Activated CD8-positive, alpha-beta T cell treated with anti-CD3 and anti-CD28 coated beads, Interleukin-2, amount 10 ng/mL, durations not matched to agents 7 days and 5 days (primary cell): ENCODE results near the gene FCRL1. TPM values are rescaled to one million over a fixed set of nuclear protein-coding genes. Genes with fewer than 3 reads are reported as not detected.

Source experiments
- ATAC-seq: fragments of 150-1000 bp; cut with Tn5 transposase; one replicate; pipeline ENCODE4 v1.10.0; 2021; ENCODE audit warnings: moderate library complexity
- CTCF ChIA-PET: fragments of 350-600 bp; sonication (Branson Sonifier 250); formaldehyde crosslinking; loops from one replicate; lab custom pipeline; 2021; ENCODE audit warnings: antibody characterized with exemption; lab: Charles Lee
- POLR2A ChIA-PET: fragments of 350-600 bp; sonication (Branson Sonifier 250); formaldehyde crosslinking; loops from one replicate; lab custom pipeline; 2021; ENCODE audit warnings: antibody characterized with exemption; lab: Charles Lee
- DNase-seq: peaks from one replicate; pipeline ENCODE4 v3.0.0-alpha.2; 2020
- H3K27ac Mint-ChIP-seq: one replicate; pipeline ENCODE4 v1.8.0; 2021; ENCODE audit warnings: mild to moderate bottlenecking, mixed read lengths
- H3K27me3 Mint-ChIP-seq: one replicate; pipeline ENCODE4 v1.8.0; 2021; ENCODE audit warnings: low read depth, mixed read lengths
- H3K36me3 Mint-ChIP-seq: one replicate; pipeline ENCODE4 v1.8.0; 2021; ENCODE audit warnings: low read depth, mixed read lengths
- H3K4me1 Mint-ChIP-seq: one replicate; pipeline ENCODE4 v1.8.0; 2021; ENCODE audit warnings: low read depth, mixed read lengths
- H3K4me3 Mint-ChIP-seq: one replicate; pipeline ENCODE4 v1.8.0; 2021; ENCODE audit warnings: mild to moderate bottlenecking, mixed read lengths
- H3K9me3 Mint-ChIP-seq: one replicate; pipeline ENCODE4 v1.8.0; 2022; ENCODE audit warnings: mixed read lengths; ENCODE audit not compliant: insufficient read depth
- total RNA-seq, 2 experiments: library from RNA; stranded (reverse); gene quantifications; one replicate each; pipeline ENCODE4 v1.2.3, GENCODE V29; 2021

The FCRL1 gene
- total RNA-seq = not detected

GRCh38 chr1:157819896-157820295, at the start of gene FCRL1:
TSS of gene FCRL1 (minus strand) at chr1:157820120. CDS start at chr1:157820037, 83 bp downstream.
- ATAC-seq = no peak
- Mint-ChIP-seq H3K4me1 (no peaks in the 10 kb centered on the region), H3K9me3 (no peaks in the 10 kb centered on the region), H3K4me3 (no peak within 1 kb of the TSS), H3K36me3 (no peaks in the 10 kb centered on the region), H3K27me3 (peaks cover 10% of the 10 kb centered on the region), H3K27ac (no peak within 1 kb of the TSS)
- POLR2A ChIA-PET = no interaction called here
- no peak for DNase-seq
- CTCF ChIA-PET = no interaction called here

- ATAC-seq (no peak), DNase-seq (no peak)
- Mint-ChIP-seq H3K27ac (no peak overlapping the region), H3K36me3 (no peaks in the 10 kb centered on the region), H3K4me3 (no peak overlapping the region), H3K27me3 (peaks cover 10% of the 10 kb centered on the region), H3K9me3 (no peaks in the 10 kb centered on the region), H3K4me1 (no peaks in the 10 kb centered on the region)
- ChIA-PET POLR2A (no interaction called here), CTCF (no interaction called here)
These were observed 48.7 kb upstream of the FCRL1 start for GRCh38 chr1:157868654-157869053.

GRCh38 chr1:157862114-157863070, 42.5 kb upstream of the FCRL1 start:
- ATAC-seq = no peak
- CTCF ChIA-PET = no interaction called here
- H3K27ac Mint-ChIP-seq = no peak overlapping the region

DNA sequence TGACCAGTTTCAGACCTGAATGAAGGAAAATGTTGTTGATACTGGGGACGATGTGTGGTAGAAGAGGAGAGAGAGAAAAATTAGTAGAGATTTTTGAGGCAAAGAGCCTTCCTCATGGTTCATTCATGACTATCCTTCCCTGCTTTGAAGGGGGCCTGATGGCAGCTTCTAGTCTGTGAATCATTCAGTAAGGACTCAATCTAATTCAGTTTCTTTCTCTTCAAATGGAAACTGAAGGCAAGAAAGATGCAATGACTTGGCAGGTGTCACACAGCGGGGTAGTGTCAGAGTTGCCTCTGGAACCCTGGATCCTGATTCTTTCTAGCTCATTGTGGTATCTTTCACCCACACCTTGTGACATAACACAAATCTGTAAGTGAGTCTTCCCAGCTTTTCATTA, 36.6 kb upstream of the FCRL1 start:
- ChIA-PET CTCF (no interaction called here), POLR2A (no interaction called here)
- DNase-seq = no peak
- H3K36me3 Mint-ChIP-seq = no peaks in the 10 kb centered on the region
- no peak overlapping the region for H3K4me3 Mint-ChIP-seq
- ATAC-seq = no peak
- peaks cover 4% of the 10 kb centered on the region for H3K9me3 Mint-ChIP-seq
- H3K27ac Mint-ChIP-seq = no peak overlapping the region
- peaks cover 2% of the 10 kb centered on the region for H3K27me3 Mint-ChIP-seq
- no peaks in the 10 kb centered on the region for H3K4me1 Mint-ChIP-seq

More at GRCh38 chr1:157862114-157863070, 42.5 kb upstream of the FCRL1 start:
- Mint-ChIP-seq H3K9me3 (no peaks in the 10 kb centered on the region), H3K4me1 (no peaks in the 10 kb centered on the region), H3K36me3 (no peaks in the 10 kb centered on the region), H3K27me3 (peaks cover 8% of the 10 kb centered on the region), H3K4me3 (no peak overlapping the region)
- no peak for DNase-seq
- POLR2A ChIA-PET = no interaction called here

DNA sequence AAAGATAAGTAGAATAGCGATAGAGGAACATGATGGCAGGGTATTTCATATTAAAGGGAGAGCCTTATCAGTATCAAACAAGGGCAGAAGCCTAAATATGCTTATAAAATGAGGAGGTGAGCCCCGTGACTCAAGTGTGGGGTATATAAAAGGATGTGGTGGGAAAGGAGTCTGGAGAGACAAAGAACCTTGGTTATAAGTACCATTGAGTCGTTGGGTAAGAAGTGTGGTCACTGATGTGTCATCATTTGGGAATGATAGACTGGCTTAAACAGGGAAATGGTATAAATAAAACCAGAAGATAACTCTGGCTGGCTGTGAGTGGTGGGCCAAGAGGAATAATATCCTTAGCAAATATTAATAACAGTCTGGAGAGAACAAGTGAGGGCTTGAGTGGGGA, 32.6 kb upstream of the FCRL1 start:
- Mint-ChIP-seq H3K36me3 (no peaks in the 10 kb centered on the region), H3K27ac (no peak overlapping the region)

GRCh38 chr1:157849229-157849875, 29.4 kb upstream of the FCRL1 start:
- Mint-ChIP-seq H3K4me1 (no peaks in the 10 kb centered on the region), H3K27ac (no peak overlapping the region), H3K27me3 (no peaks in the 10 kb centered on the region), H3K9me3 (peaks cover 4% of the 10 kb centered on the region), H3K4me3 (no peak overlapping the region), H3K36me3 (no peaks in the 10 kb centered on the region)
- ATAC-seq (no peak), DNase-seq (no peak)
- ChIA-PET CTCF (interaction anchor here (0.6 kb wide), 1 partner anchor 1841 kb away, joined by 4 read pairs; no protein-coding TSS in a partner anchor), POLR2A (no interaction called here)

More for the DNA sequence above, 32.6 kb upstream of the FCRL1 start:
- Mint-ChIP-seq H3K9me3 (peaks cover 4% of the 10 kb centered on the region), H3K4me1 (no peaks in the 10 kb centered on the region), H3K4me3 (no peak overlapping the region), H3K27me3 (peaks cover 2% of the 10 kb centered on the region)
- ChIA-PET CTCF (no interaction called here), POLR2A (no interaction called here)
- DNase-seq (no peak), ATAC-seq (no peak)

- Mint-ChIP-seq H3K27ac (no peak overlapping the region), H3K27me3 (no peaks in the 10 kb centered on the region), H3K36me3 (no peaks in the 10 kb centered on the region), H3K9me3 (no peaks in the 10 kb centered on the region), H3K4me3 (no peak overlapping the region), H3K4me1 (no peaks in the 10 kb centered on the region)
- no peak for DNase-seq
- ChIA-PET POLR2A (no interaction called here), CTCF (no interaction called here)
- ATAC-seq = no peak
These were observed 24.3 kb upstream of the FCRL1 start for GRCh38 chr1:157844089-157844830.

GRCh38 chr1:157842939-157843338, 23.0 kb upstream of the FCRL1 start:
- no peaks in the 10 kb centered on the region for H3K4me1 Mint-ChIP-seq
- H3K27ac Mint-ChIP-seq = no peak overlapping the region
- H3K4me3 Mint-ChIP-seq = no peak overlapping the region
- no peaks in the 10 kb centered on the region for H3K9me3 Mint-ChIP-seq
- POLR2A ChIA-PET = no interaction called here
- H3K27me3 Mint-ChIP-seq = no peaks in the 10 kb centered on the region
- ATAC-seq = no peak
- no peaks in the 10 kb centered on the region for H3K36me3 Mint-ChIP-seq
- no peak for DNase-seq
- CTCF ChIA-PET = no interaction called here

DNA sequence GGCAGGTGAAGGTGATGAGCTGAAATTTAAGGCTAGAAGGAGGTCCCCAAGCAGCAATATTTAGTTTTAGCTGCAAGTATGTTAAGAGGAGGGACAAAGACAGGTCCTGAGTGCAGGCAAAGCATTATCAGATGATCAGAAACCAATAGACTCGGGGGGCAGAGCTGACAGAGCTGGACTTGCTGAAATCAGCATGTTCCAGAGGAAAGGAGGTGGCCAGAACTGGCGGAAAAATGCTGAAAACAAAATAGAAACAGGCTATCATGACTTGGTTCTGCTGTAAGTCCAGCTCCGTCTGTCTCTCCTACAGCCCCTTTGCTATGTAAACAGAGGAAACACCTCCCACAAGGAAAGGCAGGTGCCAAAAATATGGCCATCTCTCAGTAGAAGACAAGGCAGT, 21.8 kb upstream of the FCRL1 start, which contains the start of gene CD5L:
TSS of gene CD5L (minus strand) at position 101 of the 400 bp plus-strand sequence. CDS start 107 bp downstream, outside the sequence.
- H3K4me3 Mint-ChIP-seq = no peak within 1 kb of the TSS
- ChIA-PET CTCF (no interaction called here), POLR2A (no interaction called here)
- H3K36me3 Mint-ChIP-seq = no peaks in the 10 kb centered on the region
- no peaks in the 10 kb centered on the region for H3K9me3 Mint-ChIP-seq
- H3K27me3 Mint-ChIP-seq = no peaks in the 10 kb centered on the region
- H3K27ac Mint-ChIP-seq = no peak within 1 kb of the TSS
- no peak for DNase-seq
- no peak for ATAC-seq
- H3K4me1 Mint-ChIP-seq = no peaks in the 10 kb centered on the region

GRCh38 chr1:157838966-157839365, 19.0 kb upstream of the FCRL1 start:
- ChIA-PET CTCF (no interaction called here), POLR2A (no interaction called here)
- no peaks in the 10 kb centered on the region for H3K9me3 Mint-ChIP-seq
- ATAC-seq (no peak), DNase-seq (no peak)
- peaks cover 2% of the 10 kb centered on the region for H3K27me3 Mint-ChIP-seq
- H3K4me3 Mint-ChIP-seq = no peak overlapping the region
- H3K27ac Mint-ChIP-seq = no peak overlapping the region
- no peaks in the 10 kb centered on the region for H3K4me1 Mint-ChIP-seq
- no peaks in the 10 kb centered on the region for H3K36me3 Mint-ChIP-seq

- ChIA-PET POLR2A (interaction anchor here (0.7 kb wide), 1 partner anchor 306 kb away, joined by 4 read pairs; no protein-coding TSS in a partner anchor), CTCF (no interaction called here)
- Mint-ChIP-seq H3K4me1 (no peaks in the 10 kb centered on the region), H3K27me3 (peaks cover 2% of the 10 kb centered on the region), H3K27ac (no peak overlapping the region), H3K36me3 (no peaks in the 10 kb centered on the region), H3K9me3 (no peaks in the 10 kb centered on the region), H3K4me3 (no peak overlapping the region)
- DNase-seq = no peak
- no peak for ATAC-seq
These were observed 14.5 kb upstream of the FCRL1 start for GRCh38 chr1:157834430-157834829.
